GM18519 (cell line): ENCODE data around the gene FXYD6.

Source experiments
- ATAC-seq: cut with Tn5 transposase; IDR thresholded peaks from one replicate; pipeline ENCODE4 v1.9.1; 2021; ENCODE audit warnings: mild to moderate bottlenecking, moderate library complexity; ENCODE audit not compliant: unreplicated experiment, low FRiP score

FXYD6 gene

GRCh38 chr11:117888139-117888566 lies 11.7 kb upstream of the FXYD6 start:
- ATAC-seq = no peak

GRCh38 chr11:117887431-117888138 lies 11.1 kb upstream of the FXYD6 start:
- no peak for ATAC-seq

GRCh38 chr11:117885777-117886176 lies 9.3 kb upstream of the FXYD6 start:
- ATAC-seq = no peak

- ATAC-seq = no peak
Measured at GRCh38 chr11:117884994-117885393, 8.5 kb upstream of the FXYD6 start.

- no peak for ATAC-seq
Measured at GRCh38 chr11:117883063-117883462, 6.6 kb upstream of the FXYD6 start.

GRCh38 chr11:117882311-117882905 lies 6.0 kb upstream of the FXYD6 start:
- no peak for ATAC-seq

- ATAC-seq = no peak
Measured at GRCh38 chr11:117881217-117881616, 4.8 kb upstream of the FXYD6 start.

- ATAC-seq = no peak
Measured at GRCh38 chr11:117879516-117880480, 3.3 kb upstream of the FXYD6 start.

GRCh38 chr11:117878939-117879475 lies 2.5 kb upstream of the FXYD6 start:
- ATAC-seq = no peak

- ATAC-seq = no peak
Measured at GRCh38 chr11:117878314-117878938, 2.0 kb upstream of the FXYD6 start.

GRCh38 chr11:117877120-117877784 lies 794 bp upstream of the FXYD6 start:
- ATAC-seq = no peak

GRCh38 chr11:117876059-117876340 lies 458 bp downstream of the FXYD6 start:
- ATAC-seq = no peak

GRCh38 chr11:117875382-117876058 lies 938 bp downstream of the FXYD6 start:
- ATAC-seq = no peak

GRCh38 chr11:117874910-117875381 lies 1.5 kb downstream of the FXYD6 start:
- ATAC-seq = no peak

- ATAC-seq = no peak
Measured at GRCh38 chr11:117874253-117874909, 2.1 kb downstream of the FXYD6 start.

- no peak for ATAC-seq
Measured at GRCh38 chr11:117873828-117874125, 2.7 kb downstream of the FXYD6 start.

- no peak for ATAC-seq
Measured at GRCh38 chr11:117872975-117873827, 3.3 kb downstream of the FXYD6 start.

- ATAC-seq = no peak
Measured at GRCh38 chr11:117872420-117872961, 4.0 kb downstream of the FXYD6 start.
